Cortex of kidney (tissue), 1 donor: Measurements from ENCODE around the gene FJX1.
"Not testable (repeated sequence)": the region's sequence is repeated elsewhere in the genome, so short reads cannot be mapped to it uniquely, and the experiment has no call there.

Experiments
- DNase-seq: peaks from one replicate; lab custom pipeline; 2025; lab: John Stamatoyannopoulos, UW

FJX1 gene

GRCh38 chr11:35632301-35632700 is 14.0 kb downstream of the FJX1 start:
- DNase-seq: no peak

GRCh38 chr11:35633827-35634423 is 15.7 kb downstream of the FJX1 start:
- no peak for DNase-seq

DNA sequence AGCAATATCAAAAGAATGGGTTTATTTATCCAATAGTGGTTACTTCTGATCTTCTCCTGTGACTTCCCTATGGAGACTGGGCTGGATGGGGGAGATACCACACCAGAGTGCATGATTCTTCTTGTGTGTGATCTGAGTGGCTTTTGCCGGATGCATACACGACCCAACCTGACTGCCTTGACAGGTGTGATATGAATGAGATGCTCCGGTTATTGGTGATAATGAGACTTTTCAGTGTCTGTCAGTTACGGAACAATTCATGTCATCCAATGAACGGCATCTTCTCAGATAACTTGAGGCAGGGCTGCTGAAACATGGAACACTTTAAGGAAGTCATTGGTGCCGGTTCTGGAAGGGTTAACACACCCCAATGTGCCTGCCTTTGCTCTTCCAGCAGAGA is 17.7 kb downstream of the FJX1 start:
- no peak for DNase-seq

DNA sequence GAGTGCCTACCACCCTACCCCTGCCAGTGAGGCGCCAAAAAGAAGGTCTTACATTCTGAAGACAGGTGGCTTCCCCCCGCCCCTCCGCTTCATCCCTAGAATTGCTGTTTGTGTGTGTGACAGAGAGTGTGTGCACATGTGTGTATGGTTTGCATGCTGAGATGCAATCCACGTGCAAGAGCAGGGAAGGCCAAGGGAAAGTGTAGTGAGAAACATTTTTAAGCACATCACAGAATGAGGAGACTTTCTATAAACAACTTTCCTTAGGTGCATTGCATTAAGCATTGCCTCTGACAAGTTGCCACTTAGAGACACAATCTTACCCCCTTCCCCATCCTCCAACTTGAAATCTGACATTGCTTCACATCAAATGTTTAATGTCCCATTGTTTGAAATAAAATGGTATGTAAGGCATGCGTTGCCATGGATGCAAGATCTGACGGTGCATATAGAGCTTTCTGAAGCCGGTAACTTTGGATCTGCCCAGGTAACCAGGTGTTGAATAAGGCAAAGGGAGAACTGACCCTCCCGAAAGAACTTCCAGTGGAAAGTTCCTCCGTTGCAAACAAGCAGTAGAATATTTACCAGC is 21.4 kb downstream of the FJX1 start:
- DNase-seq: no peak

GRCh38 chr11:35641171-35641897 is 23.1 kb downstream of the FJX1 start:
- no peak for DNase-seq

DNA sequence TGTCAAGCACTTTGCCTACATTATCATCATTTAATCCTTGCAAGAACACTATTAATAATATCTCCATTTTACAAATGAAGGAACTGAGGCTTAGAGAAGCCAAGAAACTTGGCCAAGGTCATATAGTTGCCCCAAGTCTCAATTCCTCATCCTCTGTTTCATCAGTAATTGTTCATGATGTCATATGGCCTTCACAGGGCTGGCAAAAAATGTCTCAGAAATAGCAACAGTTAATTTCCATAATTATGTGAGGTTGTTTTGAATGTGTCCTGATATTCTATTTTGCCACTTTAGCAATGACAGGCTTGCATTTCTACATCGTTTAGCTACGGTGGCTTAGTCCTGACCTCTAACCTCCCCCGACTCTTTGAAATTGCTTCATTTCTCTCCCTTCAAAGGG is 23.7 kb downstream of the FJX1 start:
- no peak for DNase-seq

DNA sequence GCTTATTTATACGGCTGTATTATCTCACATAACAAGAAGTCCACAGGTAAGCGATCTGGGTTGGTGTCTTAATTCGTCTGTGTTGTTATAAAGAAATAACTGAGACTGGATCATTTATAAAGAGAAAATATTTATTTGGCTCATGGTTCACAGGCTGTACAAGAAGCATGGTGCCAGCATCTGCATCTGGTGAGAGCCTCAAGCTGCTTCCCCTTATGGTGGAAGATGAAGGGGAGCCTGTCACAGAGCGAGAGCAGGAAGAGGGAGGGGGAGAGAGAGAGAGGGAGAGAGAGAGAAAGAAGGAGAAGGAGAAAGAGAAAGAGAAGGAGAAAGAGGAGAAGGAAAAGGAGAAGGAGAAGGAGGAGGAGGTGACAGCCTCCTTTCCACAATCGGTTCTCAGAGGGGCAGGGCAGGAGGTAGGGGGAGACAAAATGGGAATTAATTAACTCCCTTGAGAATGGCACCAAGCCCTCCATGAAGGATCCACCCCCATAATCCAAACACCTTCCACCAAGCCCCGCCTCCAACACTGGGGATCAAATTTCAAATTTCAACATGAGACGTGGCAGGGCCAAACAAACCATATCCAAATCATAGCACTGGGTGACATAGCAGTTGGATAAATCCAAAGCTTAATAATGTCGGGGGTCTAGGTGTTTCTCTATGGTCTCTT is 29.3 kb downstream of the FJX1 start:
- DNase-seq: no peak

- DNase-seq: no peak
Measured at GRCh38 chr11:35650006-35650405, 31.7 kb downstream of the FJX1 start.

- no peak for DNase-seq
Measured at GRCh38 chr11:35650467-35650866, 32.2 kb downstream of the FJX1 start.

- DNase-seq: no peak
Measured at GRCh38 chr11:35651263-35651662, 33.0 kb downstream of the FJX1 start.

DNA sequence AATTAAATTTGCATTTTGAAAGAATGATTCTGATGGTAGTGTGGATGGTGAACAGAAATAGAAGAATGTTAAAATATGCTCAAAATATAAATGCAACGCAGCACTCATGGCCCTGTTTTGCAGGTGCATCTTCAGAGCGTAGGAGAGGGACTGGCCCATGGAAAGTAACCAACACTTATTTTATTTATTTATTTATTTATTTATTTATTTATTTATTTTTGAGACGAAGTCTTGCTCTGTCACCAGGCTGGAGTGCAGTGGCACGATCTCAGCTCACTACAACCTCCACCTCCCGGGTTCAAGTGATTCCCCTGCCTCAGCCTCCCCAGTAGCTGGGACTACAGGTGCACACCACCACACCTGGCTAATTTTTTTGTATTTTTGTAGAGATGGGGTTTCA is 34.5 kb downstream of the FJX1 start:
- not testable (repeated sequence) for DNase-seq

DNA sequence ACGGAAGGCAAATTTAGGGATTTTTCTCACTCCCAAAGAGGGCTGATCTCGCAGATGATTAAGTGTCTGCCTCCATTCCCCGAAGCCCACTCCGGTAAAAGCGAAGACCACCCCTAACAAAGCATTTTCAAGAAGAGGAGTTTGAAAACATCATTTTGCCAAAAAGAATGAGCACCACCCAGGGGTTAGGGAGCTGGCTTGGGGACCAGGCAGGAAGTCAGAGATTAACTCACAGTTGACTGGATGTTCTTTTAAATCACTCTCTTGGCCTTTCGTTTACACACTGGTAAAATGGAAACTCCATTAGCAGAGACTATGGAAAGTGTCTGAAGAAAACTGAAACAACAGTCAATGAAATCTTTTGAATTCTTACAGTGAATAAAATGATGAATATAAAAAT is 36.5 kb downstream of the FJX1 start:
- no peak for DNase-seq

- DNase-seq: no peak
Measured at GRCh38 chr11:35655254-35655653, 37.0 kb downstream of the FJX1 start.

DNA sequence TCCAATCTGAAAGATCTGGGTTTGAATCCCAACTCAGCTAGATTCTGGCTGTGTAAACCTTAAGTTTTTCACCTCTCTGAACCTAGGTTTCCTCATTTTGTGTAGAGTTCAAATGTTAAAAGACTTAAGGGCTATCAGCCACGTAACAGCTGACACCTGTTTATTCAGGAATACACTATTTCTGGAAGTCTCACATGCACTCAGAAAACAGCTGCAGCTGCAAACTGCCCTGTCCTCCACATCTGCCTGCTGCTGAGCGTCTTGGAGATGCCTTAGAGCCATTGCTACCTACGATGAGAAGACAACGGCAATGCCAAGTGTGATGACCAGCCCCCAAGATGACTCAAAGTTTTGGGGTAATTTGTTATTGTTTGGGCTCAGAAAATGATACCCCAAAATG is 37.6 kb downstream of the FJX1 start:
- no peak for DNase-seq

DNA sequence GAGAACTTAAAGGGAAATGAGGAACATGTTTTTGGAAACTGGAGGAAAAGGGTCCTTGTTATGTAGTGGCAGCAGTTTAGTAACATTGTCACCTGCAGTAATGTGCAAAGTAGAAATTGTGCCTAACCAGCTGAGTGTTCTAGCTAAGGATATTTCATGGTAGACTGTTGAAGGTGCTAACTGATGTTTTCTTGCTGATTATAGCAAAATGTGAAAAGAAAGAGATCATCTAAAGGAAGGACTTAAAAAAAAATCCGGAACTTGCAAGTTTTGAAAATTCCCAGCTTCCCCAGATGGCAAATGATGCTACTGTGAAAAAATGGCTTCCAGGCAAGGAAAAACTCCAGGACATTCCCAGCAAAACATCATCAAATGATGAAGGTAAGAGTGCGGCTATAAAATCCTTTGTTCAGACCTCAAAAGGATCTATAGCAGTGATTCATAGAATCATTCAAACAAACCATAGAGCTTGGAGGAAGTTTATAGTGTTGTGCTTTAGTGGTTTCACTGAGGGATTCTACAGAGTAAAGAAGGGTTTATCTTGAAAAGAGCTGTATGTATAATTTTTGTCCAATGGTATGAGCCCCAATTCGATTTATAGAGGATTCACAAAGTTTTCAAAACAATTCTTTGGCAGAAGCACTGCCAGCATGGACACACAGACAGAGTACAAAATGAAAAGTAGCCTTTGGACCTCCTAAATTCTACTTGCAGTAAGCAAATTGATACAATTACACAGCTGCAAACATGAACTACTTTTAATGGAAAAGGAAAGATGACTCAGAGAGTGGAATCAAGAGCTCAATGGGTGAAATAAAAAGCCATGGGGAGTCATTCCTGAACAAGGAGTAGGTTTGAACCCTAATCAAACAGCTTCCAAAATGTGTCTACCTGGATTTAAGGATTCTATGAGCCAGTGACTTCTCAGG is 40.0 kb downstream of the FJX1 start:
- no peak for DNase-seq

DNA sequence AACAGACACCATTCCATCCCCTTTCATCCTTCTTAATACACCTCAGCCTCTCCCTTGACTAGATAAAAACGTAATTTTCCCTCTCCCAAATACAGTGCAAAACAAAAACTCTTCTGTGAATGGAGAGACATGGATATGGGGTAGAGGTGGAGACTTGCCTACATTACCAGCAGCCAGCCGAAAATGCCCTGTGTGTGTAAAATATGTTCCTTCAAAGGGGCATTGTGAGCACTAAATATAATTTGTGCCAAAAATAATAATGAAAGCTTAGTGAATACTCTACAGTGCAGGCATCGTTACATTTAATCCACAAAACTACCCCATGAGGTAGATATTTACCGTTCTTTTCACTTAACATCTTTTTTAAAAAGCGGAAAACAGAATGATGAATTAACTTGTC is 43.3 kb downstream of the FJX1 start:
- no peak for DNase-seq

- DNase-seq: no peak
Measured at GRCh38 chr11:35662061-35662648, 43.9 kb downstream of the FJX1 start.

GRCh38 chr11:35662649-35663407 is 44.6 kb downstream of the FJX1 start, which contains the start of gene TRIM44:
TSS of gene TRIM44 (plus strand) at chr11:35662775. CDS start at chr11:35663112, 337 bp downstream.
- DNase-seq: peak; percentile 20

DNA sequence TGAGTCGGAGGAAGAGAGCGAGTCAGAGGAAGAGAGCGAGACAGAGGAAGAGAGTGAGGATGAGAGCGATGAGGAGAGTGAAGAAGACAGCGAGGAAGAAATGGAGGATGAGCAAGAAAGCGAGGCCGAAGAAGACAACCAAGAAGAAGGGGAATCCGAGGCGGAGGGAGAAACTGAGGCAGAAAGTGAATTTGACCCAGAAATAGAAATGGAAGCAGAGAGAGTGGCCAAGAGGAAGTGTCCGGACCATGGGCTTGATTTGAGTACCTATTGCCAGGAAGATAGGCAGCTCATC is 45.1 kb downstream of the FJX1 start:
- DNase-seq: no peak

DNA sequence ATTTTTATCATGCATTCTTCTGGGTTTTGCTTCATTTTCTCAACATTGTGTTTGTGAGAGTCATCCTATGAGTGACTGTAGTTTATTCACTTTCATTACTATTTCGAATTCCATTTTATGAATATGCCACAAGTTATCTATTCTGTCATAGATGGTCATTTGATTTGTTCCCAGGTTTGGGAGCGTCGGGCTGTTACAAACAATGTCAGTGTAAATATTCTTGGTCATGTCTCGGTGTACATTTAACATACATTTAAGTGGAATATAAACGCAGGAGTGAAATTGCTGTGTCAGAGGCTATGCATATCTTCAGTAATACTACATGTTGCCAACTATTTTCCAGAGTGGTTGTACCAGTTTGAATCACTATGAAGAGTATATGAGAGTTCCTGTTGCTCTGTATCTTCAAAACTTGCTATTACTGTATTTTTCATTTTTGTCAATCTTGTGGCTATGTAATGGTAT is 46.7 kb downstream of the FJX1 start:
- no peak for DNase-seq

DNA sequence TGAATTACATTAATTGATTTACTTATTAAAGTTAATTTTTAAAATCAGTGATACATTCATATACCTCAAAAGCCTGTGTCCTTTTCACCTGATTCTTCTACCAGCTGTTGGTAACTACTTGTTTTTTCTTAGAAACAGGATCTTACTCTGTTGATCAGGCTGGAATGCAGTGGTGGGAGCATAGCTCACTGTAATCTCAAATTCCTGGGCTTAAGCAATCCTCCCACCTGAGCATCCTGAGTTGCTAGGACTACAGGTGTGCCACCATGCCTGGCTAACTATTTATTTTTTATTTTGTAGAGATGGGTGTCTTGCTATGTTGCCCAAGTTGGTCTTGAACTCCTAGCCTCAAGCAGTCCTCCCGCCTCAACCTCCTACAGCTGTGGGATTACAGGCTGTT is 49.0 kb downstream of the FJX1 start:
- DNase-seq: no peak
